ENCODE results near the gene UBE2L6.

The UBE2L6 gene

DNA sequence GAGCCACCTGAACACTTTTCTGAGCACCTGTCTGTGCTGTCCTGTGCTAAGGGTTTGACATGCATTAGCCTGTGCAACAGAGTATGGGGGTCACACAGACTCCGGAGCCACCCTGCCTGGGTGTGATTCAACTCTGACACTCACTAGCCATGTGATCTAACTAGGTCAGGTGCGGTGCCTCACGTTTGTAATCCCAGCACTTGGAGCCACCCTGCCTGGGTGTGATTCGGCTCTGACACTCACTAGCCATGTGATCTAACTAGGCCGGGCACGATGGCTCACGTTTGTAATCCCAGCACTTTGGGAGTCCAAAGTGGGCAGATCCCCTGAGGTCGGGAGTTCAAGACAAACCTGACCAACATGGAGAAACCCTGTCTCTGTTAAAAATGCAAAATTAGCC is 11.4 kb downstream of the UBE2L6 start:
- H2BK120ac ChIP-seq (ENCODE audit: low read depth, low read length) = no peak overlapping the region
- no peak overlapping the region for H3K4me2 ChIP-seq (ENCODE audit: low read length, poor library complexity, severe bottlenecking)
- H3K4ac ChIP-seq (ENCODE audit: low read depth in 1 of 2, low read length in 2 of 2) = no peak overlapping the region
- no peak overlapping the region for H3K4me3 ChIP-seq (ENCODE audit: insufficient read depth in 1 of 2, low read depth in 1 of 2, low read length in 2 of 2)
- H3K36me3 ChIP-seq (ENCODE audit: control insufficient read depth in 1 of 2, insufficient read depth in 2 of 2, low read depth in 1 of 2, low read length in 2 of 2) = peaks cover 54 to 90% of the 10 kb centered on the region in 2 experiments
- no peak overlapping the region for H3K18ac ChIP-seq (ENCODE audit: low read depth in 1 of 2, low read length in 2 of 2)
- H4K91ac ChIP-seq (ENCODE audit: low read length) = no peak overlapping the region
- H3K14ac ChIP-seq (ENCODE audit: low read length in 2 of 2) = no peak overlapping the region
- WGBS = 89% methylated on average over 8 of the region's 8 CpGs
- H3K27ac ChIP-seq (ENCODE audit: low read length, poor library complexity, severe bottlenecking) = no peak overlapping the region
- H2BK12ac ChIP-seq (ENCODE audit: low read length in 2 of 2) = no peak overlapping the region
- H2BK15ac ChIP-seq (ENCODE audit: low read depth, poor library complexity, severe bottlenecking) = no peak overlapping the region
- H3K4me1 ChIP-seq (ENCODE audit: control insufficient read depth, insufficient read depth, low read depth, low read length) = no peaks in the 10 kb centered on the region
- no peak overlapping the region for H4K8ac ChIP-seq (ENCODE audit: low read length)
- H3K9me3 ChIP-seq (ENCODE audit: control insufficient read depth, low read length) = no peaks in the 10 kb centered on the region
- no peak for DNase-seq
- no peak overlapping the region for H2AK5ac ChIP-seq (ENCODE audit: low read length, severe bottlenecking)
- no peak overlapping the region for H3K23ac ChIP-seq (ENCODE audit: low read length in 2 of 2)
- H3K27me3 ChIP-seq (ENCODE audit: control insufficient read depth in 1 of 2, insufficient read depth in 1 of 2, low read length in 2 of 2) = no peaks in the 10 kb centered on the region
- no peak overlapping the region for H3K9ac ChIP-seq (ENCODE audit: low read length)
- no peak overlapping the region for H2AFZ ChIP-seq (ENCODE audit: low read depth, low read length)
- no peak overlapping the region for H2BK5ac ChIP-seq (ENCODE audit: low read depth, low read length, poor library complexity, severe bottlenecking)
- H3K79me1 ChIP-seq (replicated peaks; ENCODE audit: low read length, poor library complexity, severe bottlenecking) = peaks cover 3% of the 10 kb centered on the region

DNA sequence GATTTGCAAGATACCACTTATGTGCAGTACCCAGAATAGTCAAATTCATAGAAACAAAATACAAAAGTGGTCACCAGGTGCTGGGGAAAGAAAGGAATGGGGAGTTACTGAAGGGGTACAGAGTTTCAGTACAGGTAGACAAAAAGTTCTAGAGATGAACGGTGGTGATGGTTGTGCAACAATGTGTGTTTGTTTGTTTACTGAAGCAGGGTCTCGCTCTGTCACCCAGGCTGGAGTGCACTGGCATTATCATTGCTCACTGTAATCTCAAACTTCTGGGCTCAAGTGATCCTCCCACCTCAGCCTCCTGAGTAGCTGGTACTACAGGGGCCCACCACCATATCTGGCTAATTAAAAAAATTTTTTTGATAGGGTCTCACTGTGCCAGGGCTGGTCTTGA is 12.1 kb downstream of the UBE2L6 start:
- Histone ChIP-seq H3K4ac (ENCODE audit: low read depth in 1 of 2, low read length in 2 of 2) (no peak overlapping the region), H3K79me1 (replicated peaks; ENCODE audit: low read length, poor library complexity, severe bottlenecking) (peaks cover 2% of the 10 kb centered on the region), H3K18ac (ENCODE audit: low read depth in 1 of 2, low read length in 2 of 2) (no peak overlapping the region), H3K23ac (ENCODE audit: low read length in 2 of 2) (no peak overlapping the region), H3K9ac (ENCODE audit: low read length) (no peak overlapping the region), H3K14ac (ENCODE audit: low read length in 2 of 2) (no peak overlapping the region), H2BK120ac (ENCODE audit: low read depth, low read length) (no peak overlapping the region), H2BK5ac (ENCODE audit: low read depth, low read length, poor library complexity, severe bottlenecking) (no peak overlapping the region), H3K4me2 (ENCODE audit: low read length, poor library complexity, severe bottlenecking) (no peak overlapping the region), H2AFZ (ENCODE audit: low read depth, low read length) (no peak overlapping the region), H3K27ac (ENCODE audit: low read length, poor library complexity, severe bottlenecking) (no peak overlapping the region), H3K27me3 (ENCODE audit: control insufficient read depth in 1 of 2, insufficient read depth in 1 of 2, low read length in 2 of 2) (no peaks in the 10 kb centered on the region), H2AK5ac (ENCODE audit: low read length, severe bottlenecking) (no peak overlapping the region), H4K91ac (ENCODE audit: low read length) (no peak overlapping the region), H3K4me1 (ENCODE audit: control insufficient read depth, insufficient read depth, low read depth, low read length) (no peaks in the 10 kb centered on the region), H3K36me3 (ENCODE audit: control insufficient read depth in 1 of 2, insufficient read depth in 2 of 2, low read depth in 1 of 2, low read length in 2 of 2) (peaks cover 57 to 97% of the 10 kb centered on the region in 2 experiments), H4K8ac (ENCODE audit: low read length) (no peak overlapping the region), H3K9me3 (ENCODE audit: control insufficient read depth, low read length) (no peaks in the 10 kb centered on the region), H2BK15ac (ENCODE audit: low read depth, poor library complexity, severe bottlenecking) (no peak overlapping the region), H2BK12ac (ENCODE audit: low read length in 2 of 2) (no peak overlapping the region), H3K4me3 (ENCODE audit: insufficient read depth in 1 of 2, low read depth in 1 of 2, low read length in 2 of 2) (no peak overlapping the region)
- 90% methylated on average over 2 of the region's 2 CpGs for WGBS
- no peak for DNase-seq

GRCh38 chr11:57552479-57552878 is 15.0 kb downstream of the UBE2L6 start:
- Histone ChIP-seq H3K36me3 (ENCODE audit: control insufficient read depth in 1 of 2, insufficient read depth in 2 of 2, low read depth in 1 of 2, low read length in 2 of 2) (peaks cover 53 to 93% of the 10 kb centered on the region in 2 experiments), H2AK5ac (ENCODE audit: low read length, severe bottlenecking) (no peak overlapping the region), H3K18ac (ENCODE audit: low read depth in 1 of 2, low read length in 2 of 2) (no peak overlapping the region), H2BK15ac (ENCODE audit: low read depth, poor library complexity, severe bottlenecking) (no peak overlapping the region), H3K9ac (ENCODE audit: low read length) (peak overlapping the region; percentile 11), H4K91ac (ENCODE audit: low read length) (no peak overlapping the region), H3K4me1 (ENCODE audit: control insufficient read depth, insufficient read depth, low read depth, low read length) (peaks cover under 1% of the 10 kb centered on the region), H3K4ac (ENCODE audit: low read depth in 1 of 2, low read length in 2 of 2) (no peak overlapping the region), H3K27me3 (ENCODE audit: control insufficient read depth in 1 of 2, insufficient read depth in 1 of 2, low read length in 2 of 2) (no peaks in the 10 kb centered on the region), H2BK5ac (ENCODE audit: low read depth, low read length, poor library complexity, severe bottlenecking) (no peak overlapping the region), H3K14ac (ENCODE audit: low read length in 2 of 2) (no peak overlapping the region), H3K79me1 (replicated peaks; ENCODE audit: low read length, poor library complexity, severe bottlenecking) (no peaks in the 10 kb centered on the region), H2BK120ac (ENCODE audit: low read depth, low read length) (no peak overlapping the region), H3K4me2 (ENCODE audit: low read length, poor library complexity, severe bottlenecking) (no peak overlapping the region), H2BK12ac (ENCODE audit: low read length in 2 of 2) (no peak overlapping the region), H4K8ac (ENCODE audit: low read length) (no peak overlapping the region), H3K4me3 (ENCODE audit: insufficient read depth in 1 of 2, low read depth in 1 of 2, low read length in 2 of 2) (no peak overlapping the region), H3K9me3 (ENCODE audit: control insufficient read depth, low read length) (no peaks in the 10 kb centered on the region), H3K23ac (ENCODE audit: low read length in 2 of 2) (no peak overlapping the region), H2AFZ (ENCODE audit: low read depth, low read length) (no peak overlapping the region), H3K27ac (ENCODE audit: low read length, poor library complexity, severe bottlenecking) (no peak overlapping the region)
- 74% methylated on average over 5 of the region's 5 CpGs for WGBS
- no peak for DNase-seq

DNA sequence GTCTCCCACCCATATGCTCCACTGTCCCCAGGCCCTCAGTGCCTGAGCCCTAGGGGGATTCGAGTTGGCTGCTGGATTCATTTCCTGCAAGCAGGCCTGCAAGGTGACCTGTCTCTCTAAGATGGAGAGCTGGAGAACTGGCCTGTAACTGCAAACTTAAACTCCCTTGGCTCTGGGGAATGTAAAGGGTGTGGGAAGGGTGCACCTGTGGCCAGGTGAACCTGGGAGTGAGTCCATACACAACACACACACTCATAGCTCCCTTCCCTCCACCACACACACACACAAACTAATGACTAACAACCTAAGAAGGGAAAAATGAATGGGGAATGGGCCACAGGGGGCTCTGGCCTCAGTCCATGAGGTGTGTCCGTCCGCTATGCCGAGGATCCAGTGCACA is 15.5 kb downstream of the UBE2L6 start:
- DNase-seq = no peak
- Histone ChIP-seq H3K23ac (ENCODE audit: low read length in 2 of 2) (no peak overlapping the region), H2BK15ac (ENCODE audit: low read depth, poor library complexity, severe bottlenecking) (no peak overlapping the region), H4K91ac (ENCODE audit: low read length) (no peak overlapping the region), H3K4me3 (ENCODE audit: insufficient read depth in 1 of 2, low read depth in 1 of 2, low read length in 2 of 2) (no peak overlapping the region), H3K18ac (ENCODE audit: low read depth in 1 of 2, low read length in 2 of 2) (no peak overlapping the region), H3K4me2 (ENCODE audit: low read length, poor library complexity, severe bottlenecking) (no peak overlapping the region), H2BK5ac (ENCODE audit: low read depth, low read length, poor library complexity, severe bottlenecking) (no peak overlapping the region), H3K14ac (ENCODE audit: low read length in 2 of 2) (no peak overlapping the region), H3K9ac (ENCODE audit: low read length) (no peak overlapping the region), H2BK120ac (ENCODE audit: low read depth, low read length) (no peak overlapping the region), H2AFZ (ENCODE audit: low read depth, low read length) (no peak overlapping the region), H4K8ac (ENCODE audit: low read length) (no peak overlapping the region), H3K27me3 (ENCODE audit: control insufficient read depth in 1 of 2, insufficient read depth in 1 of 2, low read length in 2 of 2) (no peaks in the 10 kb centered on the region), H2AK5ac (ENCODE audit: low read length, severe bottlenecking) (no peak overlapping the region), H2BK12ac (ENCODE audit: low read length in 2 of 2) (no peak overlapping the region), H3K4me1 (ENCODE audit: control insufficient read depth, insufficient read depth, low read depth, low read length) (peaks cover 2% of the 10 kb centered on the region), H3K9me3 (ENCODE audit: control insufficient read depth, low read length) (no peaks in the 10 kb centered on the region), H3K4ac (ENCODE audit: low read depth in 1 of 2, low read length in 2 of 2) (no peak overlapping the region), H3K79me1 (replicated peaks; ENCODE audit: low read length, poor library complexity, severe bottlenecking) (no peaks in the 10 kb centered on the region), H3K36me3 (ENCODE audit: control insufficient read depth in 1 of 2, insufficient read depth in 2 of 2, low read depth in 1 of 2, low read length in 2 of 2) (peaks cover 51 to 92% of the 10 kb centered on the region in 2 experiments), H3K27ac (ENCODE audit: low read length, poor library complexity, severe bottlenecking) (no peak overlapping the region)
- 94% methylated on average over 4 of the region's 4 CpGs for WGBS

Data from mesenchymal stem cell (in vitro differentiated cells and primary cell).